ENCODE data around the gene RALGAPA2. TPM values are rescaled to one million over a fixed set of nuclear protein-coding genes. Genes with fewer than 3 reads are reported as not detected.

The RALGAPA2 gene
- total RNA-seq, 1 donor from 2014 or later, result 73.8 TPM

GRCh38 chr20:20491110-20491783, 221.2 kb downstream of the RALGAPA2 start:
- no peak for TF ChIP-seq CTCF (IDR thresholded peaks at IDR 0.05)
- ATAC-seq (no peak), DNase-seq (no peak)
- H3K27me3 ChIP-seq (ENCODE audit: low read depth), result no peaks in the 10 kb centered on the region
- no peak overlapping the region for H3K27ac ChIP-seq
- no peaks in the 10 kb centered on the region for H3K9me3 ChIP-seq
- H3K4me1 ChIP-seq, result no peaks in the 10 kb centered on the region
- intact Hi-C loops (cut with DNase I), result no loop called here
- H3K36me3 ChIP-seq, result peaks cover 76% of the 10 kb centered on the region
- H3K4me3 ChIP-seq, result no peak overlapping the region

- intact Hi-C loops (cut with DNase I), result no loop called here
- no peak for ATAC-seq
- H3K36me3 ChIP-seq, result peaks cover 73% of the 10 kb centered on the region
- H3K27me3 ChIP-seq (ENCODE audit: low read depth), result no peaks in the 10 kb centered on the region
- no peak for DNase-seq
- no peaks in the 10 kb centered on the region for H3K4me1 ChIP-seq
- no peak overlapping the region for H3K27ac ChIP-seq
- no peaks in the 10 kb centered on the region for H3K9me3 ChIP-seq
- no peak for TF ChIP-seq CTCF (IDR thresholded peaks at IDR 0.05)
- H3K4me3 ChIP-seq, result no peak overlapping the region
These were observed 221.8 kb downstream of the RALGAPA2 start for GRCh38 chr20:20490673-20491072.

GRCh38 chr20:20489648-20490341, 222.6 kb downstream of the RALGAPA2 start:
- Histone ChIP-seq H3K36me3 (peaks cover 72% of the 10 kb centered on the region), H3K27ac (no peak overlapping the region), H3K9me3 (no peaks in the 10 kb centered on the region), H3K4me1 (no peaks in the 10 kb centered on the region), H3K4me3 (no peak overlapping the region), H3K27me3 (ENCODE audit: low read depth) (no peaks in the 10 kb centered on the region)
- no peak for DNase-seq
- intact Hi-C loops (cut with DNase I), result no loop called here
- no peak for TF ChIP-seq CTCF (IDR thresholded peaks at IDR 0.05)
- no peak for ATAC-seq

- ATAC-seq, result no peak
- no peak for DNase-seq
- H3K27me3 ChIP-seq (ENCODE audit: low read depth), result no peaks in the 10 kb centered on the region
- no peak for TF ChIP-seq CTCF (IDR thresholded peaks at IDR 0.05)
- H3K36me3 ChIP-seq, result peaks cover 66% of the 10 kb centered on the region
- no peak overlapping the region for H3K27ac ChIP-seq
- no peaks in the 10 kb centered on the region for H3K9me3 ChIP-seq
- H3K4me1 ChIP-seq, result no peaks in the 10 kb centered on the region
- H3K4me3 ChIP-seq, result no peak overlapping the region
- intact Hi-C loops (cut with DNase I), result no loop called here
These were observed 223.4 kb downstream of the RALGAPA2 start for GRCh38 chr20:20489054-20489453.

GRCh38 chr20:20488388-20488787, 224.1 kb downstream of the RALGAPA2 start:
- no peak overlapping the region for H3K27ac ChIP-seq
- intact Hi-C loops (cut with DNase I), result no loop called here

More at GRCh38 chr20:20488388-20488787, 224.1 kb downstream of the RALGAPA2 start:
- Histone ChIP-seq H3K4me1 (no peaks in the 10 kb centered on the region), H3K36me3 (peaks cover 64% of the 10 kb centered on the region), H3K27me3 (ENCODE audit: low read depth) (no peaks in the 10 kb centered on the region), H3K4me3 (no peak overlapping the region), H3K9me3 (no peaks in the 10 kb centered on the region)
- DNase-seq (no peak), ATAC-seq (no peak)
- no peak for TF ChIP-seq CTCF (IDR thresholded peaks at IDR 0.05)
